ENCODE measurements around the gene CPOX.

Gene CPOX

DNA sequence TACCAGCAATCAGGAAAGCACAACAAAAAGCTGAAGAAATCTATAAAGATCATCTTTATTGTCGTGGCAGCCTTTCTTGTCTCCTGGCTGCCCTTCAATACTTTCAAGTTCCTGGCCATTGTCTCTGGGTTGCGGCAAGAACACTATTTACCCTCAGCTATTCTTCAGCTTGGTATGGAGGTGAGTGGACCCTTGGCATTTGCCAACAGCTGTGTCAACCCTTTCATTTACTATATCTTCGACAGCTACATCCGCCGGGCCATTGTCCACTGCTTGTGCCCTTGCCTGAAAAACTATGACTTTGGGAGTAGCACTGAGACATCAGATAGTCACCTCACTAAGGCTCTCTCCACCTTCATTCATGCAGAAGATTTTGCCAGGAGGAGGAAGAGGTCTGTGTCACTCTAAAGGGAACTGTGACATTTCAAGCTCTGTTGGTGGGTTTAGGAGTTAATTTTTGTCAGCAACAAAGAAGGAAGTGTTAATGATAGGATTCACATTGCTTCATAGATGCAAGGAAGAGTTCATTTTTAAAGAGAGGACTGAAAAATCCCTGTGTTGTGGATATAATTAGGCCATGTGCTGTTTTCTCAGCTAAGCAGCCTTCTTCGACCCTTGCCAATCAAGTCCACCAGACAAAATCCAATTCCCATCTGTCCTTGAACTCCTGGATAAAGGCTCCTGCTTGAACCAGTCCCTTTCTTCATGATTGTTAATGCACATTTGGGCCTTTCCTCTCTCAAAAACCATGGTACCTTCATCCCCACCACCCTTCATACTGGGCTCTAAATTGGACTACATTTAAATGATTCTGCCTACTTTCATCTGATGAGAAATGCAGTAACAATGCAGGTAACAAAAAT lies 60.5 kb downstream of the CPOX start:
- DNase-seq, result no peak

DNA sequence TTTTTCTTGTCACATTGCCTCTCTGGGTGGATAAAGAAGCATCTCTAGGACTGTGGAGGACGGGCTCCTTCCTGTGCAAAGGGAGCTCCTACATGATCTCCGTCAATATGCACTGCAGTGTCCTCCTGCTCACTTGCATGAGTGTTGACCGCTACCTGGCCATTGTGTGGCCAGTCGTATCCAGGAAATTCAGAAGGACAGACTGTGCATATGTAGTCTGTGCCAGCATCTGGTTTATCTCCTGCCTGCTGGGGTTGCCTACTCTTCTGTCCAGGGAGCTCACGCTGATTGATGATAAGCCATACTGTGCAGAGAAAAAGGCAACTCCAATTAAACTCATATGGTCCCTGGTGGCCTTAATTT lies 61.2 kb downstream of the CPOX start:
- no peak for DNase-seq

- DNase-seq, result no peak
Observed at GRCh38 chr3:98531622-98532274, 61.7 kb downstream of the CPOX start, which contains the start of gene GPR15. TSS of gene GPR15 (plus strand) at chr3:98531978. CDS start at chr3:98532034, 56 bp downstream.

GRCh38 chr3:98530676-98531075 lies 62.7 kb downstream of the CPOX start:
- DNase-seq, result no peak

- DNase-seq, result no peak
Observed at GRCh38 chr3:98529856-98530459, 63.5 kb downstream of the CPOX start.
